NCI-H1417 (cell line): ENCODE measurements around the gene NKD1.
"Not testable (repeated sequence)": the region's sequence is repeated elsewhere in the genome, so short reads cannot be mapped to it uniquely, and the experiment has no call there.

Experiments
- DNase-seq, 3 experiments: peaks; one replicate each; lab custom pipeline; 2025; lab: John Stamatoyannopoulos, UW

Gene NKD1

GRCh38 chr16:50520451-50521245 lies 27.5 kb upstream of the NKD1 start:
- DNase-seq: no peak

GRCh38 chr16:50521246-50521900 lies 26.8 kb upstream of the NKD1 start:
- DNase-seq: no peak

GRCh38 chr16:50522324-50522723 lies 25.9 kb upstream of the NKD1 start:
- no peak for DNase-seq

DNA sequence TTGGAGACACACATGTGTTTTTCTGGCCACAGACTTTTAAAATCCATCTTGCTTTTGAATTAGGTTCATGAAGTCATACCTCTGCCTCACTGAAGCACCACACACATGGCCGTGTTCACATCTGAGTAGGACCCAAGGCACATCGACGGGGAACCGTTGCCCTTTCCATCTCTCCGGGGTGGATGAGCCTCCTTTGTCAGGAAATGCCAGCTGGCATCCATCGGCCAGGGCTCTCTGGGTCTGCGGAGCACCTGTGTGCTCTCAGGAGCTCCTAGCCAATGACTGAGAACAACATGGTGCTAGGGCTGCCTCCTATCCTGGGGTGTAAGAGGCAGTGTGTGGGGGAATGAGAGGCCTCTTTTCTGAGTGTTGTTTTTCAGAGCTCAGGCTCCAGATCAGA lies 24.5 kb upstream of the NKD1 start:
- no peak for DNase-seq

GRCh38 chr16:50525262-50525661 lies 22.9 kb upstream of the NKD1 start:
- no peak for DNase-seq

DNA sequence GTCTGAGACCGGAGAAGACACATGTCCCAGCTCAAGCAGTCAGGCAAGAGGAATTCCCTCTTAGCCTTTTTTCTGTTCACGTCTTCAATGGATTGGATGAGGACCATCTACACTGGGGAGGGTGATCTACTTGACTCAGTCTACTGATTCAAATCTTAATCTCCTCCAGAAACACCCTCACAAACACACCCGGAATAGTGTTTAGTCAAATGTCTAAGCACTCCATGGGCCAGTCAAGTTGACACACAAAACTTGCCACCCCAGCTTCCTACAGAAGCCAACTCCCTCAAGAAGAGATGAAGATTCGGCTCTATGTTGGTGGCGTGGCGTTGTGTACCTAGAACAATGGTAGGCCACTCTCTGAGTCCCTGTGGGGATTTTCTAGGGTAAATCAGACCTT lies 22.5 kb upstream of the NKD1 start:
- no peak for DNase-seq

DNA sequence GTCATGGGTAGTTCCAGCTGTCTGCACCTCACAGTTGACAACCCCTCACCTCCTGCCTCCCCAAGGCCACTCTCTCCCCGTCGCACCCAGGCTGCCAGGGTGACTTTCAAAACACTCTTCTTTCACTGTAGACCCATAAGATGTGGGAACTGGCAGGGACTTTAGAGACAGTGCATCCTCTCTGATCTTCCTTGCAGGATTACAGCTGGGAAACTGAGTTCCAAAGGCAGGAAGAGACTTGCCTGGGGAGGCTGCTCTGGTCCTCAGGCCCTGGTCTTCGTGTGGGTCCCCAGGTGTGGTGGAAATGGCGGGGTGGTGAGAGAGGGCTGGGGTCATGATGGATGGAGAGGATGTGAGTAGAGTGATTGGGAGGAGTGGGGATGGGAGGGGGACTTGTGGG lies 21.9 kb upstream of the NKD1 start:
- no peak for DNase-seq

DNA sequence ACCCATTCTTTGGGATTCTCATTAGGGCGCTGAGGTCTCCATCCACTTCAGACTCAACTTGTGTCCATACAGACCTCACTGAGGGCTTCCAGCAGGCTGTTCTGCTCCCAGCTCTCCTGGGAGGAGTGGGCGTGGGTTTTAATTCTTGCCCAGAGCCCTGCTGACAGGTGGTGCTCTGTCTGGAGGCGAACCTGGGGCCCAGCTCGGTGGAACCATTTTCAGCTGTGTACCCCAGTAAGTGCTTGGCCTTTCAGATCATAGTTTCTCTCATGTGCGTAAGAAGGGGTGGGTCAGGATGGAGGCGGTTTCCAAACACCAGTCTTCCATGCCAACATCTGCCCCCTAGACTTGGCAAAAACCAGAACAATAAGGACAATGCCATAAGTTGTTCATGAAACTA lies 21.4 kb upstream of the NKD1 start:
- no peak for DNase-seq

GRCh38 chr16:50528820-50529219 lies 19.4 kb upstream of the NKD1 start:
- no peak for DNase-seq

GRCh38 chr16:50529334-50529733 lies 18.9 kb upstream of the NKD1 start:
- no peak for DNase-seq

GRCh38 chr16:50530277-50531236 lies 17.6 kb upstream of the NKD1 start:
- no peak for DNase-seq

- no peak for DNase-seq
Measured at GRCh38 chr16:50531359-50531758, 16.8 kb upstream of the NKD1 start.

GRCh38 chr16:50531901-50532300 lies 16.3 kb upstream of the NKD1 start:
- DNase-seq: no peak

DNA sequence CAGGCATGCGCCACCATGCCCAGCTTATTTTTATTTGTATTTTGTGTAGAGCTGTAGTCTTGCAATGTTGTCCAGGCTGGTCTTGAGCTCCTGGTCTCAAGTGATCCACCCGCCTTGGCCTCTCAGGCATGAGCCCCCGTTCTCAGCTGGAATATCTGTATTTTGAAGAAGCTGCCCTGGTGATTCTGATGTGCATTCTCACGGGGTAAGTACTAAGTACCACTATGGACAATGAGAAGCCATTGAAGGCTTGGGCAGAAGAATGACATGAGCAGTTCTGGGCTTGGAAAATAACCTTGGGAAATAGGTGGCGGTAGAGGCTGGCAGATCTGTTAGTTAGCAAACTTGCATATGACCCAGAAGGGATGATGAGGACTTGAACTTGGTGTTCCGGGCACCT lies 15.6 kb upstream of the NKD1 start:
- DNase-seq: no peak

DNA sequence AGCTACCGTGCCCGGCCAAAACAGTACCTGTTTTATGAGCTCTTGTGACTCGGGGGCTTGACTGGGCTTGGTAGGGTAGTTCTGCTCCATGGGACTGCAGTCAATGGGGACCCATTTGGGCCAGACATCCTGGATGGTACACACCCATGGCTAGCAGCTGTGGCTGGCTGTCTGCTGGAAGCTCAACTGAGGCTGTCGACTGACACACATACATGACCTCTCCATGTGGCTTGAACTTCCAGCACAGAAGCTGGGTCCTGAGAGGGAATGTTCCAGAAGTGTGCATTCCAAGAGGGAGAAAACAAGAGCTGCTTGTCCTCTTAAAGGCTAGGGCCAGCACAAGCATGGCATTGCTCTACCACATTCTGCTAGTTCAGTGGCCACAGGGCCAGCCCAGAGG lies 14.9 kb upstream of the NKD1 start:
- DNase-seq: no peak

- DNase-seq: no peak
Measured at GRCh38 chr16:50534091-50534490, 14.1 kb upstream of the NKD1 start.

- DNase-seq: no peak
Measured at GRCh38 chr16:50534556-50534955, 13.6 kb upstream of the NKD1 start.

DNA sequence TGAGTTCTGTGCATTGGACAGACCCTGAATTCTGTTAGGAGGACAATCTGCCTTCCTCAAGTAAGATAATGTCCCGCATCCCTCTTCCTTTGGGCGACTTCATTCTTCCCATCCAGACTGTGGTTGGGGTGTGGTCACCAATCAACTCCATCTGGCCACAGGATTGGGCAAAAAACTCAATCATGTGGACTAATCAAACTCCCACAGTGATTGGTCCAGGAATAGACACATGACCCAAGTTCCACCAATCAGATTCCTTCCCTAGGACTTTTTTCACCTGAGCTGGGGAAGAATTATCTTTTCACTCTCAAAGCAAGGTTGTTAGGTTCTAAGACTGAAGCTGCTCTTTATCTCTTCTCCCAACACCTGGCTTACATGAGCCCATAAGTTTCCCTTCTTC lies 13.2 kb upstream of the NKD1 start:
- no peak for DNase-seq

DNA sequence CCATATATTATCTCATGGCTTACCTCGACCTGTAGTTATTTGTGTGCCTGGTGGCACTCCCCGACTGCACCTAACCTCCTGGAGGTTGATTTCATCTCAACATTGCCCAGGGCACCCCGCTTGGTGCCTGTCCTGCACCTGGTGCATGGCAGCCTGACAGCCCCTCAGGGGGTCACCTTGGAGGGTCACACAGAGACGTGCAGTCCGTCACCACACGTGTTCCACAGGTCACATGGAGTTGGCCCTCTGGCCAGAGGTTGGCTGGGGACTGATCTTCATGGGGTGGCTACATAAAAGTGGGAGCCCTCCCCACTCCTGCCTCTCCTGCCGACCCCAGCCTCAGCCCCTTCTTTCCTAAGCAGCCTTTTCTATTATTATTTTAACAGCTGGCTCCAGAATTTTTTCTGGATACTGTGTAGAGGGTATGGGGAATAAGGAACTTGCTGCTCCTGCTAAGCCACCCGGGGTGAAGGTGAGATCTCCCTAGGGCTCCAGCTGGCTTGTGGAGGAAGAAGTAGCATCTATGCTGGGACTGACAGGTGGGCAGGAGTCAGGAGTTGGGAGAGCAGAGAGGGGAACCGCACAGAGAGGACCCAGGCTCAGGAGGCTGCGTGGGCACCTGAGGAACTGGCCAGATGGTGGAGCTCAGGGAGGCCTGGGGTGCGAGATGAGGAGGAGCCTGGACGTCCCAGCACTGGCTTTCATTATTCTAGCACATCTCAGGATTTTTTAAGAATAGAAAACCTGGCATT lies 12.5 kb upstream of the NKD1 start:
- DNase-seq: no peak

GRCh38 chr16:50536258-50536645 lies 11.9 kb upstream of the NKD1 start:
- DNase-seq: not testable (repeated sequence)

GRCh38 chr16:50537533-50538290 lies 10.5 kb upstream of the NKD1 start:
- DNase-seq: no peak
